HCT116 (cell line): Measurements from ENCODE around the gene BUB3. TPM values are rescaled to one million over a fixed set of nuclear protein-coding genes. Genes with fewer than 3 reads are reported as not detected.

ENCODE experiments used
- ATAC-seq: fragments of 200-7000 bp; cut with Tn5 transposase; 2 replicates; pipeline ENCODE4 v1.9.1; 2020; ENCODE audit warnings: mild to moderate bottlenecking, moderate library complexity
- BruUV-seq: library from RNA; stranded (reverse); fragments of 400-500 nt; replicated peaks from 2 replicates; lab custom pipeline; 2021; lab: Mats Ljungman, UMichigan
- CTCF ChIA-PET: fragments of 300-600 bp; sonication (Branson Sonifier 250); formaldehyde crosslinking; loops from one replicate; lab custom pipeline; 2021; ENCODE audit warnings: antibody characterized with exemption; lab: Charles Lee
- POLR2A ChIA-PET: fragments of 300-600, 350-600 bp; sonication (Branson Sonifier 250); formaldehyde crosslinking; loops from one replicate; lab custom pipeline; 2021; ENCODE audit warnings: antibody characterized with exemption; lab: Charles Lee
- RAD21 ChIA-PET, 2 experiments: fragments of 300-600 bp; sonication (Branson Sonifier 250); formaldehyde crosslinking; loops; one replicate each; lab custom pipeline; 2023; ENCODE audit warnings: low total read pairs in 2 of 2; ENCODE audit not compliant: uncharacterized antibody in 2 of 2, unreplicated experiment in 2 of 2, low non-redundant PET in 1 of 2; lab: Charles Lee
- DNase-seq: peaks from one replicate; pipeline ENCODE4 v3.0.0-alpha.2; 2010; ENCODE audit warnings: low read depth, low spot score
- H2AFZ ChIP-seq: fragments of 200-600 bp; shearing (Covaris generic), sonication (generic); 2 replicates; pipeline ENCODE4 v1.6.1; 2017; ENCODE audit warnings: low read depth, mixed run types, mixed read lengths, antibody characterized with exemption, low read length; ENCODE audit not compliant: poor library complexity, severe bottlenecking
- H3K27ac ChIP-seq: 2 replicates; pipeline ENCODE4 v1.5.1; 2012; ENCODE audit warnings: low read depth, low read length
- H3K27me3 ChIP-seq: fragments of 200-600 bp; sonication (generic); 2 replicates; pipeline ENCODE4 v1.6.1; 2016; ENCODE audit warnings: mixed run types, low read length, mixed read lengths; ENCODE audit not compliant: insufficient read depth
- H3K36me3 ChIP-seq, 2 experiments: fragments of 200-500 bp in 1 of 2; fragments of 200-600 bp in 1 of 2; sonication (Bioruptor generic) in 1 of 2; sonication (generic) in 1 of 2; 2 replicates each; pipeline versions ENCODE4 v1.5.1 to v1.6.1; 2014 to 2016; ENCODE audit warnings: low read length in 2 of 2, inconsistent platforms in 1 of 2, mixed read lengths in 1 of 2, mixed run types in 1 of 2; ENCODE audit not compliant: insufficient read depth in 2 of 2, control insufficient read depth in 1 of 2
- H3K4me1 ChIP-seq, 2 experiments: fragments of 200-600 bp in 1 of 2; sonication (generic) in 1 of 2; 2 replicates each; pipeline versions ENCODE4 v1.5.1 to v1.6.1; 2012 to 2017; ENCODE audit warnings: low read length in 2 of 2, inconsistent platforms in 1 of 2, mild to moderate bottlenecking in 1 of 2, mixed read lengths in 1 of 2, mixed run types in 1 of 2, moderate library complexity in 1 of 2; ENCODE audit not compliant: insufficient read depth in 2 of 2, control insufficient read depth in 1 of 2
- H3K4me2 ChIP-seq: fragments of 200-600 bp; sonication (generic); 2 replicates; pipeline ENCODE4 v1.6.1; 2017; ENCODE audit warnings: mixed run types, low read length, mixed read lengths
- H3K4me3 ChIP-seq, 2 experiments: fragments of 200-600 bp in 1 of 2; sonication (generic) in 1 of 2; replicated peaks in 1 of 2; 2 replicates each; pipeline ENCODE4 v1.5.1; 2011 to 2016; ENCODE audit warnings: low read length in 2 of 2, control low read depth in 1 of 2, low read depth in 1 of 2, mild to moderate bottlenecking in 1 of 2, mixed read lengths in 1 of 2, mixed run types in 1 of 2
- H3K79me2 ChIP-seq: fragments of 200-600 bp; sonication (generic); 2 replicates; pipeline ENCODE4 v1.6.1; 2017; ENCODE audit warnings: mild to moderate bottlenecking, mixed run types, low read length, moderate library complexity, mixed read lengths; ENCODE audit not compliant: insufficient read depth
- H3K9ac ChIP-seq: fragments of 200-600 bp; sonication (generic); 2 replicates; pipeline ENCODE4 v1.6.1; 2016; ENCODE audit warnings: low read length, mixed read lengths
- H3K9me2 ChIP-seq: fragments of 200-600 bp; sonication (generic), shearing (Covaris generic); 2 replicates; pipeline ENCODE4 v1.6.1; 2017; ENCODE audit warnings: mixed run types, mild to moderate bottlenecking, moderate library complexity; ENCODE audit not compliant: insufficient read depth
- H3K9me3 ChIP-seq, 2 experiments: fragments of 200-500 bp in 1 of 2; fragments of 200-600 bp in 1 of 2; sonication (Bioruptor generic) in 1 of 2; sonication (generic) in 1 of 2; 2 replicates each; pipeline ENCODE4 v1.6.1; 2014 to 2017; ENCODE audit warnings: low read length in 2 of 2, mixed read lengths in 2 of 2, inconsistent platforms in 1 of 2, low read depth in 1 of 2, mild to moderate bottlenecking in 1 of 2, mixed run types in 1 of 2, moderate library complexity in 1 of 2; ENCODE audit not compliant: control insufficient read depth in 1 of 2, insufficient read depth in 1 of 2
- H4K20me1 ChIP-seq: fragments of 200-600 bp; sonication (generic), shearing (Covaris generic); 2 replicates; pipeline ENCODE4 v1.6.1; 2017; ENCODE audit warnings: mixed run types, mild to moderate bottlenecking, moderate library complexity; ENCODE audit not compliant: insufficient read depth
- CBX3 ChIP-seq: IDR thresholded peaks from 2 replicates; pipeline ENCODE4 v1.6.1; 2012; ENCODE audit warnings: low read depth
- CEBPB ChIP-seq: IDR thresholded peaks from 2 replicates; pipeline ENCODE4 v1.6.1; 2012; ENCODE audit warnings: low read depth
- ELF1 ChIP-seq: IDR thresholded peaks from 2 replicates; pipeline ENCODE4 v1.6.1; 2012; ENCODE audit warnings: low read depth, borderline replicate concordance
- EZH2 ChIP-seq: fragments of 200-600 bp; sonication (generic); IDR thresholded peaks from 2 replicates; pipeline ENCODE4 v1.6.1; 2017; ENCODE audit warnings: antibody characterized with exemption, mixed run types
- EZH2phosphoT487 ChIP-seq: fragments of 200-600 bp; IDR thresholded peaks from 2 replicates; pipeline ENCODE4 v1.6.1; 2018; ENCODE audit warnings: antibody characterized with exemption, borderline replicate concordance
- FOSL1 ChIP-seq: IDR thresholded peaks from 2 replicates; pipeline ENCODE4 v1.6.1; 2012; ENCODE audit warnings: low read depth
- JUND ChIP-seq: IDR thresholded peaks from 2 replicates; pipeline ENCODE4 v1.6.1; 2012
- POLR2A ChIP-seq: IDR thresholded peaks from 2 replicates; pipeline ENCODE4 v1.7.0; 2011; ENCODE audit warnings: borderline replicate concordance; ENCODE audit not compliant: insufficient read depth, insufficient read length; ENCODE audit errors: extremely low read depth
- REST ChIP-seq: IDR thresholded peaks from 2 replicates; pipeline ENCODE4 v1.6.1; 2012; ENCODE audit warnings: low read depth
- SIN3A ChIP-seq: IDR thresholded peaks from 2 replicates; pipeline ENCODE4 v1.6.1; 2012; ENCODE audit warnings: low read depth
- SP1 ChIP-seq: IDR thresholded peaks from 2 replicates; pipeline ENCODE4 v1.6.1; 2012; ENCODE audit warnings: low read depth
- YY1 ChIP-seq: IDR thresholded peaks from 2 replicates; pipeline ENCODE4 v1.6.1; 2011; ENCODE audit warnings: low read length, low read depth, moderate library complexity, mild to moderate bottlenecking; ENCODE audit not compliant: insufficient replicate concordance; ENCODE audit errors: extremely low read depth
- ZBTB33 ChIP-seq: IDR thresholded peaks from 2 replicates; pipeline ENCODE4 v1.6.1; 2011; ENCODE audit warnings: mild to moderate bottlenecking, low read length, moderate library complexity; ENCODE audit not compliant: insufficient replicate concordance; ENCODE audit errors: extremely low read depth
- ZNF274 ChIP-seq: fragments of 200-500 bp; sonication (Bioruptor generic); IDR thresholded peaks from 2 replicates; pipeline ENCODE4 v1.6.1; 2014; ENCODE audit warnings: mild to moderate bottlenecking, low read depth, low read length, inconsistent platforms
- intact Hi-C: fragments of 100-400 bp; cut with micrococcal nuclease; formaldehyde crosslinking; loops from 2 replicates; pipeline ENCODE4 v1.10.0; 2022
- total RNA-seq: library from RNA; stranded (reverse); gene quantifications from one replicate; pipeline ENCODE4 v1.2.1, GENCODE V29; 2021; ENCODE audit not compliant: unreplicated experiment

Gene BUB3
- total RNA-seq, 1 experiment from 2014 or later: 271 TPM

GRCh38 chr10:123180101-123181090 is 26.2 kb downstream of the BUB3 start:
- POLR2A ChIA-PET: no interaction called here
- TF ChIP-seq ZNF274 (no peak), ELF1 (no peak), CBX3 (no peak), JUND (no peak), POLR2A (no peak), SP1 (no peak)
- H3K79me2 ChIP-seq: peaks cover 23% of the 10 kb centered on the region
- H3K9ac ChIP-seq: no peak overlapping the region
- no peaks in the 10 kb centered on the region for H4K20me1 ChIP-seq
- ATAC-seq: no peak
- H3K4me3 ChIP-seq: no peak overlapping the region
- intact Hi-C loops: no loop called here
- no peak overlapping the region for H3K4me2 ChIP-seq
- DNase-seq: no peak
- H3K9me2 ChIP-seq: no peaks in the 10 kb centered on the region
- H3K27ac ChIP-seq: no peak overlapping the region
- no peak overlapping the region for H2AFZ ChIP-seq
- CTCF ChIA-PET: no interaction called here
- RAD21 ChIA-PET: no interaction called here
- H3K9me3 ChIP-seq: peaks cover 18 to 33% of the 10 kb centered on the region in 2 experiments
- peaks cover 4 to 25% of the 10 kb centered on the region in 2 experiments; a peak in 3 of 4 replicates for H3K36me3 ChIP-seq
- H3K4me1 ChIP-seq: no peaks in the 10 kb centered on the region
- BruUV-seq: no TSS peak
- H3K27me3 ChIP-seq: no peaks in the 10 kb centered on the region

- ATAC-seq (no peak), DNase-seq (no peak)
- Histone ChIP-seq H3K4me1 (no peaks in the 10 kb centered on the region), H3K79me2 (peaks cover 11% of the 10 kb centered on the region; the same call in 1 of the 2 replicates), H3K9ac (no peak overlapping the region), H3K4me3 (no peak overlapping the region), H2AFZ (no peak overlapping the region), H4K20me1 (no peaks in the 10 kb centered on the region), H3K36me3 (peaks cover 0 to 12% of the 10 kb centered on the region in 2 experiments; a peak in 2 of 4 replicates), H3K9me3 (peaks cover 18 to 42% of the 10 kb centered on the region in 2 experiments), H3K9me2 (no peaks in the 10 kb centered on the region), H3K27me3 (no peaks in the 10 kb centered on the region), H3K4me2 (no peak overlapping the region), H3K27ac (no peak overlapping the region)
- no TSS peak for BruUV-seq
- intact Hi-C loops: no loop called here
- ChIA-PET CTCF (no interaction called here), POLR2A (no interaction called here), RAD21 (no interaction called here)
- TF ChIP-seq EZH2: no peak
- TF ChIP-seq YY1: no peak
- no peak for TF ChIP-seq ZBTB33
- no peak for TF ChIP-seq ELF1
- TF ChIP-seq EZH2phosphoT487: no peak
- no peak for TF ChIP-seq FOSL1
- no peak for TF ChIP-seq REST
- TF ChIP-seq CBX3: no peak
- no peak for TF ChIP-seq SIN3A
- TF ChIP-seq SP1: no peak
- no peak for TF ChIP-seq CEBPB
Measured at GRCh38 chr10:123183724-123184123, 29.5 kb downstream of the BUB3 start.
